SKM-1 (cell line): ENCODE data around the gene BANP.
"Not testable (repeated sequence)": the region's sequence is repeated elsewhere in the genome, so short reads cannot be mapped to it uniquely, and the experiment has no call there.

Source experiments
- DNase-seq: peaks from one replicate; lab custom pipeline; 2025; ENCODE audit not compliant: unreplicated experiment; lab: John Stamatoyannopoulos, UW

BANP gene

DNA sequence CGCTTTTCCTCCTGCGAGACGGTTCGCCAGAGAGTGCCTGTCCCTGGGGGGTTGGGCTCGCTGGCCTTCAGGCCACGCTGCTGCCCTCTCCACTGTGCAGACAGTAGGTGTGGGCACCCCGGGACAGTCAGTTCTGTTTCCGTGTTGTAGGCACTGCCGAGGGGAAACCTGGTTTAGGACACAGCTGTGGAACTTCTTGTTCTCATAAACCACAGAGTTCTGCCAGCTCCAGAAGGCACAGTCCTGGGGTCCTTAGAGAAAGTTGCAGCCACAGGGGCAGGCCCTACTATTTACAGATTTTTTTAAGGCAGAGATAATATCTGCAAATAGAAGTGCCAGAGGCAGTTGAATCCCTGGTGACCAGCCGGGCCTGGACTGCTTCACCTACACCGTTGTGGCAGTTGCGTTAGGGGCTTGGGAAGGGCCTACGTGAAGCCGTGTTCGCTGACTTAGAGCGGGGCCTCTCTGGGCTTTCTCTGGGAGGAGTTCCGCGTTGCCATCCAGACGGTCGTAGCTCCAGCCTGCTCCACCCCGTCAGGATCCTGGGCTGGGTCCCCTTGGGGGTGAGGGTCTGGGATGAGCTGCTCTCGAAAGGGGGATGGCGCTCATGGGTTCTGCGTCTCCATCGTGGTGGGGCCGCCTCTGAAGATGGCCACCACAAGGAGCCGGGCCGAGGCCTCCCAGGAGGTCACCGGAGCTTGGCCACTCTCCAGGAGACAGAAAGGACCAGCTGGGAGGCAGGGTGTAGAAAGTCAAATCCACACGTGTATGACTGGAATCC is 126.3 kb downstream of the BANP start:
- DNase-seq = no peak

DNA sequence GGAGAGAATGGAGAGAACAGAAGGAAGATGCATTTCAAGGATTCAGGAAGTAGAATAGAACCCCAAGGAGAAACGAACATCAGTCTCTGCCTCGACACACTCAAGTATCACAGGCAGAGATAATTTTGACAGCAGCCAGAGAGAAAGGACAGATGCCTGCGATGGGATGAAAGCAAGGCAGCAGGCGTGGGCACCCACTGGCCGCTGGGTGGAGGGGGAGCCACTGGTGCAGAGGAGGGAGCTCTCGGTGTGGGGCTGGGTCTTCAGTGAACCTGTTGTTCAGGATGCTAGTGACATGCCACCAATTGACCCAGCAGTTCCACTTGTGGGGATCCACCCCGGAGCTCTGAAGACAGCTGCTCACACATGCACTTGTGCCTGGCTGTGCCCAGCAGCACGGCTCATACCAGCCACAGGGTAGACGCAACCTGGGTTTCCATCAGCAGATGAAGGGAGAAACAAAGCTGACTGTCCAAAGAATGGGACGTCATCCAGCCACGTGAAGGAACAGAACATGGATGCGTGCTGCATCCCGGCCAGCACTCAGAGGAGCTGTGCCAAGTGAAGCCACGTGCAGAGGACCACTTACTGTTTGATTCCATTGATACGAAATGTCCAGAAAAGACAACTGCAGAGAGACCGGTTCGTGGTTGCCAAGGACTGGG is 127.0 kb downstream of the BANP start:
- no peak for DNase-seq

DNA sequence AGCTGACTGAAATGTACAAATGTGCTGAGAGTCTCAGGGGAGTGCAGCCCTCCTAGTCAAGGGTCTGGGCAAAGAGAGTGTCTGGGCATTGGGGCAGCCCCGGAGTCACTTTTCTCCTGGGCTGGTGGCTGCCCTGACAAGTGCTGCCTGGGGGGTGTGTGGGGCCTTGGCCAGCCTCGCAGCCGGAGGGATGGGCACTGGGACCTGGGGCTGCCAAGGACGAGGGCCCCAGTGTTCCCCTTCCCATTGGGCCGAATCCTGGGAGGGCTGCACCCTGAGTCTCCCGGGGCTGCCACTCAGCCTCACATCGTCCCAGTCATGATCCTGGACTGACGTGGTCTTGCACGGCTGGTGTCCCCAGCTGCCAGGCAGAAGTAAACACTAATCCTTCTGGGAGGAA is 132.3 kb downstream of the BANP start:
- no peak for DNase-seq

DNA sequence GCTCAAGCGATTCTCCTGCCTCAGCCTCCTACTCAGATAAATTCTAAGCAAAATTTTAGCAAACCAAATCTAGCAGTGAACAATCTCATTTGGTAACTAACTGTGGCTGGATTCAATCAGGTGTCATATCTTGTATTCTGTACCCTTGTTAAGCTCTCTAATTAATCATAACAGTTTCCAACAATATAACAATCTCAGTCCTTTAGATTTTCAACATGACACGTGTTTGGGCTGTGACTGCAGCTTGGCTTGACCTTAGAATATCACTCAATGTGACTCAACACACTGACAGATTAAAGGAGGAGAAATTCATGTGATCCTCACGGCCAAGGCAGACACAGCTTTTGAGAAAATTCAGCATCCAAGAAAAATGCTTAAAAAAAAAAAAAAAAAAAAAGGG is 133.6 kb downstream of the BANP start:
- DNase-seq = no peak

DNA sequence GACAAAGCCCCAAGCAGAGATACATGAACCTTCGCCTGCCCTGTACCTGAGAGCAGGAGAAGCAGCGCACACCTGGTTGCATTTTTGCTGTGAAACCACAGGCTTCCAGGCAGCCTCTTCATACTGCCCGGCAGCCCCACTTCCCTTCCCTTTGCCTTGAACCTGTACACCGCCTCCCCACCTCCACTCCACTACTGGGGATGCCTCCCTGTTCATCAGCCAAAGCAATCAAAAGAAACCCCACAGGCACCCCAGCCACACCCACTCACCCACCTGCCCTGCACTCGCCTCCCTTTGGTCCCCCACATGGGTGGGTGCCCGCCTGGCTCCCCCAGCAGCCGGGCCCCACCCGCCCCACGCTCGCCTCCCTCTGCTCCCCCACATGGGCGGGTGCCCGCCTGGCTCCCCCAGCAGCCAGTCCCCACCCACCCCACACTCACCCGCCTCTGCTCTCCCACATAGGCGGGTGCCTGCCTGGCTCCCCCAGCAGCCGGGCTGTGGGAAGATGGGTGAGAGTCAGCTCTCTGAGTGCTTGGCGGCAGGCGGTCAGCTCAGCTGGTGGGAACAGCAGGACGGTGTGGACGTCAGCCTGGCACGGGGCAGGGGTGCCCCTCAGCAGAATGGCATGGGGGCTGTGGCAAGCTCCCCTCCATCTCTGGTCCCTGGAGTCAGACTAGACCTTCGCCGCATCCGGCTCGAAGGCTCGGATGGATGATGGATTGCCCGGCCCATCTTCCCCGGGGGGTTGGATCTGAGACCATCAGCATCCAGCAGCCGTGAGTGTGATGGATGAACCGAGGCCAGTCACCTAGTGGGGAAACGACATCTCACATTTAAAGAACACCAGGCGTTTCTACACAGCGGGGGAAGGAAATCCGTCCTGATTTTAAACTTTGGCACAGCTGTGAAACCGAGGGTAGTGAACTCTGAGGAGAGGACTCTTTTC is 135.6 kb downstream of the BANP start:
- DNase-seq = no peak

DNA sequence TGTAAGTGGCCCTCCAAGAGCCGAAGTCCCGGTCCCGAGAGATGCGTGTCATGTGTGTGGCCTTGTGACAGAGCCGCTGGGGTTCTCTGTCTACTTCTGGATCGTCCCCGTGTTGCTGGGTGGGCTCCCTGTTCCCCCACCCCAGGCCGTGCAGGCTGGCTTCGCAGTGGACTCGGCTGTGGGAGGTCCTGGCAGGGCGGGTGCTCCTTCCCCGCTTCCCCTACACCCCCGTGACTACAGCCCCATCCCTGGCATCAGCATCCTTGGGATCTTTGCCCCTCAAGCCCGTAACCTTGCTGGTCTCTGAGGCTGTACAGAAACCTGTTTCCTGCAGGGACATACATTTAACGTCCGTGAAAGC is 136.3 kb downstream of the BANP start:
- no peak for DNase-seq

DNA sequence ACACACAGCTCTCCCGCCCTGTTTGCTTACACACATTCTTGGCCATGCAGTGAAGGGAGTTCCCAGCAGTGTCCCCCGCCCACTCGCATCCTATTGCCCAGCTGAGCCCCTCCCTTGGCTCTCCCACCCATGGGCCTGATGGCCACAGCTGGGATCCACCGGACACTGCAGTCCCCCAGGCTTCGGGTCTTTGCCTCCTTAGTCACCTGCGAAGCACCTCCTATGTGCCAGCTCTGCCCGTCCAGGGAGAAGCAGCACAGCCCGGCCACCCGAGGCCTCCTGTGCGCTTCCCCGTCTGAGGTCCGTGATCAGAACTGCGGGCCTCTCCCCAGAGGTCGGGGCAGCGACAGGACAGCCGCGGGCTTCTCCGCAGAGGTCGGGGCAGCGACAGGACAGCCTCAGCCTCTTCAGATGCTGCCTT is 136.9 kb downstream of the BANP start:
- DNase-seq = no peak

DNA sequence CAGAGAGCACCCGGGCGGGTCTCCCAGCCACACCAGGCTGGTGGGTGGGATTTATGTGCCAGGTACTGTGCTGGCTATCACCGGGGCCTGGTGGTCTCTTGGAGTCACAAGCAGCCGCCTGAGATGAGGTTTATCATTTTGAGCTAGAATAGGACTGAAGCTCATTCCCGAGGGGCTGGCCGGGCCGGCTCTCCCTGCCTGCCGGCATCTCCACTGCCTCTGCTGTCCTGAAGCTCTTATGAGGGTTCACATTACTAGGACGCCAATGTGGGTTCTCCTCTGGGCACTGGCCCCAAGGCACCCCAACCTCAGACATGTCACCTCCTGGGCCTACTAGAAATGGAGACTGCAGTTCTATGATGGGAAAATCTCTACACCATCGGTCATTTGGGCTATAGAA is 137.4 kb downstream of the BANP start:
- not testable (repeated sequence) for DNase-seq

DNA sequence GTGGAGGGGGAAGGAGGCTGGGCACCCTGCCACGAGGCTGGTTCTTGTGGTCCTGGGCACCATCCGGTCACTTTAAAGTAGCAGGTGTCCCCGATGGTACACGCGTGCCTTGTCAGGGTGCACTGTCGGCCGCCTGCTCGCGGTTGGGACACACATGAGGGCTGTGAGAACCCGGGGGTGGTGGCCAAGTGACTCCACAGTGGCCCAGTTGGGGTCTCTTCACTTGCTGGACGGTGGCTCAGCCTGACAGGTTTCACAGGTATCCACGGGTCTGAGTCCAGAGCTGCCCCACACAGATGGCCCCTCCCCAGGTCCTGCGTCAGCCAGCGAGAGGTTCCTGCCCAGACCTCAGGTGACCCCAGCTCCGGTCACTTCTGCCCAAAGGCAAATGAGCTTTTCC is 137.8 kb downstream of the BANP start:
- DNase-seq = not testable (repeated sequence)

DNA sequence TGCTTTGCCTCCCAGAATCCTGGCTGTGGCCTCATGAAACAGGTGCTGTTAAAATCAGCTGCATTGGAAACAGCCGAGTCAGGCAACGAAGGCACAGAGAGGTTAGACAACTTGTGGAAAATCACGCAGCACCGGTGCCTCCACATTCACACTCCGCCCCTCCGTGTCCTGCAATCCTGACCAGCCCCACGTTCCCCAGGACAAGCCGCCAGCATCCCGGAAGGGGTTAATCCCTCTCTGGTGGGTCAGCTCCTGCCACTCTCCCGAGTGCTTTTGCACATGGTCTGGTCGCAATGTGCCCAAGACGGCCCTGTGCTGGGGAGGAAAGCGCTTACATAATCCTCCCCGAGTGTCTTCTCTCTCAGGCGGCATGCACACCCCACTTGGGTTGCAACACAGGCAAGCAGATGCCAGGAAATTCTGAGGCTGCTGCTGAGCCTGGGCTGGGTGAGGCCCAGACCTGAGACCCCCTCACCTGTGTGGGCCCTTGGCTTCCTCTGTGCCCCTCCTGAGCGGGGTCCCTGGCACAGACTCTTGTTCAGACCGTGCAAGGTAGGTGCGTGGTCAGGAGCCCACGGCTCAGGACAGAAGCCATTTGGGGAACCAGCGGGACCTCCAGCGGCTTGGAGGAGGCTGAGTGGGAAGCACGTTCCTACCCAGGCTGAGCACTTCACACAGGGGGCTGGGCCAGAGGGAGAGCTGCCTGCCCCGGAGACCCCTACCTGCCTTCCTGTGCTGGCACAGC is 138.6 kb downstream of the BANP start:
- DNase-seq = not testable (repeated sequence)

DNA sequence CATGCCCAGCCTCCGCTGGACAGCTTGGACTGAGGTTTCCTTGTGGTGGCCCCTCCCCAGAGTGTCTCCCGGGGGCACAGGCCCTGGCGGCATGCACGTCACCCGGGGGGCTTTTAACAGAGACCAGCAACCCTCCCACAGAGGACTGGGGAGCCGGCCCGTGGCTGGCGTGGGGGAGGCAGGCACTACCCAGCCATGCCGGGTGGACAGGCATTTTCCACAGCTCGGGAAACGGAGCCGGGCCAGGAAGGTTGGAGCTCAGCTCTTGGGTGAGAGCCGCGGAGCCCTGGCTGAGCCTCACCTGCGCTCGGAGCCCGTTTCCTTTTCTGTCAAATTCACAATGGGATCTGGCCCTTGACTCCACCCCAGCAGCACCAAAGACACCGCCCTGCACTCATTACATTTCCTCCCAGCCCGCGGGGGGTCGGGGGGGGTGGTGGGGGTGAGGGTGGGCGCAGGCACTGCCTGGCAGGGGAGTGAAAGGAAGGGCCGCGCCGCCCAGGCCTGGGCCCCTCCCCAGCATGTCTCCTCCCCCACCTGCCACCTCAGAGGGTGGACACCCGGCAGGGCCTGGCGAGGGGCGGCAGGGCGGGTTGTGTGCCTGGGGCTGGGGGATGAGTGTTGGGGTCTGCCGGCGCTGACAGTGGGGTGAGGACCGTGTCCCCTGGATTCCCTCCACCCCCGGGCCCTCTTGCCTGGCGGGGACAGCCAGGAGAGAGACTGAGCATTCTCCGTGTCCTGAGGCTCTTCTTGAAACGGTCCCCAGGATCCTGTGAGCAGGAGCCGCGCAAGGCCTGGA is 139.3 kb downstream of the BANP start:
- not testable (repeated sequence) for DNase-seq

DNA sequence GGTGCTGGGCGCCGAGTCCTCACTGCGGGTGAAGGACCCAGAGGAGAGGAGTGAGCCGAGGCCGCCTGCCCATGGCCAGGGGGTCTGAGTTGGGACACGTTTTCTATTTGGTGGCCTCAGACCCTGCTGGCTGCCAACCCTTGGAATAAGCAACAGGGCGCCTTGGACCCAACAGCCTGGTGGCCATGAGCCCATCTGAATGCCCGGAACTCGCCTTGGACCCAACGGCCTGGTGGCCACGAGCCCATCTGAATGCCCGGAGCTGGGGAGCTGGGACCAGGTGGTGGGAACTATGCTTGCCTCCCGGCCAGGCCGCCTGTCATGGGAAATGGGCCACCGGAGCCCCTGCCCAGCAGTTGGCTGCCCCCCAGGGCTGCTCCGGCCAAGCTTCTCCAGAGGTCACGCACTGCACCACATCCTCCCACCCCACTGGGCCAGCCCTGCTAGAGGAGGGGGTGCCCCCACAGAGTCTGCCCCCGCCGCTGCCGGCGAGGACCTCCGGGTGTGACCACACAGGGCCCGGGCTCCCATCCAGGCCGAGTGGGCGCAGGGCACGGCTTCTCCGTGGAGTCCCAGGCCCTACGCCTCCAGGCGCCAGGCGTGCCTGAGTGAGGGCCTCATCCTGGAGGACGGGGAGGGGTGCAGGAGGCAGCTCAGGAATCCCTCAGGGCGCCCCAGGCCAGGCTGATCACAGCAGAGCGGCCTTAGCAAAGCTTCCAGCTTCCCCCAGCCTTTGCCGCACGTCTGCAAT is 140.2 kb downstream of the BANP start:
- not testable (repeated sequence) for DNase-seq

DNA sequence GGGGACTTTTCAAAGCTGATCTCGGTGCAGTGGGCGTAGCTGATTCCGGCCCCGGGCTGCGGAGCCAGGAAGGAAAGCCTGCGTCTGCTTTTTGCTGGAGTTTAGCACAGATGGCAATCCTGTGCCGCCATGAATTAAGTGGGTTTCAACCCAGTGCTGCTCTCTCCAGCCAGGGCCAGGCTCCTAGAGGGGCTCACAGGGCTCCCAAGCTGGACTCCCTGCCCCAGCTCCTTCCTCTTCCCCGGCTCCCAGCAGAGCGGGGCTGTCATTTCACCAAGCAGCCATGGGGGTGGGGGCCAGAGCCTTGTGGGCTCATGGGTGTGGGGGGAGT is 140.7 kb downstream of the BANP start:
- not testable (repeated sequence) for DNase-seq

DNA sequence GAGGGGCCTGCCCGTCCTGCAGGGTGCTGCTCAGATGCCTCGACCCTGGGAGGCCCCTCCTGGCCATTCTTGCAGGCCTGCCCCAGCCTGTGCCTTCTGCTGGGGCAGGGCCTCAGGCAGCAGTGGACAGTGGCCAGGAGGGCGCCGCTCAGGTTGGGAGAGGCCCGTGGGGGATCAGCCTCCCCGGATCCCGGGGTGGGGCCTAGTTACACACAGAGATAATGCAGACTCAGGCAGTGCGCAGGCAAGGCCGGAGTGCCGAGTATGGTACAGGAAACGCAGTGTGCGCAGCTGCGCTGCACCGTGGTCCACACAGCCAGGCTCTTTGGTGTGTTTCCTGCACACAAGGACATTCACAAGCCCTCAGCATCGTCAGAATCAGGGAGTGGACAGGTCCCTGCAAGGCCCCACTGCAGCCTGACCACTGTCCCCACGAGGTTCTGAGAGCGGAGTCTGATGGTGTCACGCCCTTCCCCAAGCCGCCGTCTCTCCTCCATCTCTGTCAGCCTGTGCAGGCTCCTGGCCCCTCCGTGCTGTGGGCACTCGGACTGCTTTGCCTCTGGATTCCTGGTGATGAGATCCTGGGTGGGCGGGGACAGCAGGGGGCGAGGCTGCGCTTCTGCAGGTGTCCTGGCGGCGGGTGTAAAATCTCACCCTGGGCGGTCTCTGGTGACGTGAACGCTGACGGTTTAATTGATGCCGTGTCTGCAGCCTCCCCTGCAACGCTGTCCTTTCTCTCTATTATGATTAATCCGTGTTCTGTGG is 141.7 kb downstream of the BANP start:
- not testable (repeated sequence) for DNase-seq

DNA sequence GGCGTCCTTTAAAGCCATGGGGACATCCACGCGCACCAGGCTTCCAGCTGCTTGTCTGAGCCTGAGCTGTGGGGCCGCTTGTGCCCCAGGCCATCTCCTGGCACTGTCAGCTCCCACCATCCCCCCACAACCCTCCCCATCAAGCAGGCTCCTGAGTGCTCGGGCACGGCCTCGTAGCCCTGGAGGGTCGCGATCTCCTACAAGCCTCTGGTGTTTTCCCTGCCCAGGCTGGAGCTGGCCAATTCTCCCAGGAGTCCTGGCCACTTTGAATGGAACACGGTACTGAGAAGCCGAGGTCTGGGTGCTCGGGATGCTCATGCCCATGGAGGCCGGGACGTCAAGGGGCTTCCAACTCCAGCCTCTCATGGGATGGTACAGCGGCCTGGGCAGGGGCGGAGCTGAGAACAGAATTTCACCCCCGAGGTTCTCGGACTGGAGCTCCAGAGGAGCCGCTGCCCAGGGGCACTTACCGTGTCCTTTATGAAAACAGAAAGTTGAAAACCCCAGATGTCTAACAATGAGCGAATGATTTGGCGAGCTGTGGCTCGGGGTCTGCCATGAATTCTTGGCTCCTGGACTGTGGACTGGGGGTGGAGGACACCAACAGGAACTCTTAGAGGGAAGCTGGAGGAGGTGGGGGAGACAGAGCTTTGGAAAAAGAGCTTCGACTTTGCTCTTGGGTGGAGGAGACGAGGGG is 142.5 kb downstream of the BANP start:
- not testable (repeated sequence) for DNase-seq

DNA sequence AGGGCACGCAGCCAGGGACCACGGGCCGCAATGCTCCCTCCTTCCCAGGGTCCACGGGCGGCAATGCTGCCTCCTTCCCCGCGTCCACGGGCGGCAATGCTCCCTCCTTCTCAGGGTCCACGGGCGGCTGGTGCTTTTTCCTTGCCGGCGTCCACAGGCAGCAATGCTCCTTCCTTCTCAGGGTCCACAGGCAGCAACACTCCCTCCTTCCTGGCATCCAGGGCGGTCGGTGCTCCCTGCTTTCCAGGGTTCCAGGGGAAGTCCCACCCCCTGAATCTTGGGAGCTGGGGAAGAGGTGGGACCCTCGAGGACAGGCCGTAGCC is 143.0 kb downstream of the BANP start:
- DNase-seq = not testable (repeated sequence)

DNA sequence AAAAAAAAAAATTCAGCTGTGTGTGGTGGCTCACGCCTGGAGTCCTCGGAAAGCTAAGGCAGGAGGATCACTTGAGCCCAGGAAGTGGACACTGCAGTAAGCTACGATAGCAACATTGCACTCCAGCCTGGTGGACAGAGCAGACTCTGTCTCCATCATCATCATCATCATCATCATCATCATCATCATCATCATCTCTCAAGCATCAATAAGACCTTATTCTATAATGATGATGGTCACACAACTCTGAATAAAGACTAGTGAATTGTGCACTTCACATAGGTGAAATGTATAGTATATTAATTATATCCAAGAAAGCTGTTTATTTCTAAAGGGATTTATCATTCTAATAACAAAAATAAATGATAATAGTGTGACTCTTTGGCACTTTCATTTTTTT is 143.7 kb downstream of the BANP start:
- not testable (repeated sequence) for DNase-seq

DNA sequence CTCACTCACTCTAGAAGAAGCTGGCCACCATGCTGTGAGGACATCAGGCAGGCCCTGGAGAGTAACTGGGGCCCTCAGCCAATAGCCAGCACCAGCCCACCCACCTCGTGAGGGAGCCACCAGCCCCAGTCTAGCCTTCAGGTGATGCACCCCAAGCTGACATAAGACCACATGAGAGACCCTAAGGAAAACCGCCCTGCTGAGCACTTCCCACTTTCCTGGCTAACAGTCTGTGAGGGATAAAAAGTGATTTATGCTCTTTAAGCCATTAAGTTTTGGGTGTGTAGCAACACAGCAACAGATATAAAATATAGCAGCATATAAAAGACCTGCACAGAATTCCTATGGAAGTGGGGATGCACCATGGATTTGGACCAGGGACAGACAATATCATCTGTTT is 145.4 kb downstream of the BANP start:
- not testable (repeated sequence) for DNase-seq
